Breast epithelium (tissue), 3 donors: ENCODE data around the gene CBARP.

ENCODE experiments used
- POLR2A ChIP-seq: fragments of 450-650 bp; IDR thresholded peaks from one replicate; pipeline ENCODE4 v1.6.1; 2016; ENCODE audit warnings: antibody characterized with exemption, mild to moderate bottlenecking, moderate library complexity
- POLR2AphosphoS5 ChIP-seq, 3 donors: sonication (generic); formaldehyde crosslinking; IDR thresholded peaks; one replicate each; pipeline ENCODE4 v1.6.1; 2017; ENCODE audit warnings: antibody characterized with exemption in 3 of 3
- TF ChIP-seq, protein P1 (sequence below), 3 donors: fragments of 450-650 bp; IDR thresholded peaks; one replicate each; pipeline ENCODE4 v1.5.1; 2016 to 2017; ENCODE audit warnings: antibody characterized with exemption in 3 of 3, mild to moderate bottlenecking in 3 of 3, moderate library complexity in 3 of 3

DNA sequence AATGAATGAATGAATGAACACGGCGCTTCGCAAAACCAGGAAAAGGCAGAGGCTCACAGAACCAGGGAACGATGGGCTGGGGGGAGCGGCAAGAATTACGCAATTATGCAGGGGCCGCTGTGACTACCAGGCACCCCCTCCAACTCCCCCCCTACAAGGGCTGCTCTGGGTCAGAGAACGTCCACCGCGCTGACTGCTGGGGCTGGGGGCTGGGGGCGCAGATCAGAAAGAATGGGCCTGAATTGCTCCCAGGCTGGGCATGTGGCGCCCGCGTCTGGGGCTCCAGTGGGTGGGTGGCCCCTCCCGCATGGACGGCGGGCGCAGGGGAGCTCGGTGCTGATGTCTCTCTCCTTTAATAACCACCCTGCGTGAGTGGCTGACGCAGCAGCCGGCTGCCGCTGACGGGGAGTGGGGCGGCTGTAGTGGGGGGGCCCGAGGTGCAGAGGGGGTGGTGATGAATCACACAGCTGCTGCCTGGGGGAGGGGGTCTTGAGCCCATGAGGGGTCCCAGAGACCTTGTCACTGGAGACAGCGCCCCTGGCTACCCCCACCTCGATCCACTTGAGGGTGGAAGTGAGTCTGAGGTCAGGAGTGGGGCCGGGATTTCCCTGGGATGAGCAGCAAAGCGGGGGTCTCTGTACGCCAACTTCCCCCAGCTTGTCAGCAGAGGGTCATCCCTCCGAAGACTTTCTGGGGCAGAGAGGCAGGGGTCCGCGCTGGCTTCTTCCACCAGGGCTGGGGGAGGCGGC is 29.8 kb upstream of the CBARP start:
- TF ChIP-seq POLR2A (no peak), POLR2AphosphoS5 (IDR thresholded peaks at IDR 0.05) (no peak)
- TF ChIP-seq, protein P1, sequence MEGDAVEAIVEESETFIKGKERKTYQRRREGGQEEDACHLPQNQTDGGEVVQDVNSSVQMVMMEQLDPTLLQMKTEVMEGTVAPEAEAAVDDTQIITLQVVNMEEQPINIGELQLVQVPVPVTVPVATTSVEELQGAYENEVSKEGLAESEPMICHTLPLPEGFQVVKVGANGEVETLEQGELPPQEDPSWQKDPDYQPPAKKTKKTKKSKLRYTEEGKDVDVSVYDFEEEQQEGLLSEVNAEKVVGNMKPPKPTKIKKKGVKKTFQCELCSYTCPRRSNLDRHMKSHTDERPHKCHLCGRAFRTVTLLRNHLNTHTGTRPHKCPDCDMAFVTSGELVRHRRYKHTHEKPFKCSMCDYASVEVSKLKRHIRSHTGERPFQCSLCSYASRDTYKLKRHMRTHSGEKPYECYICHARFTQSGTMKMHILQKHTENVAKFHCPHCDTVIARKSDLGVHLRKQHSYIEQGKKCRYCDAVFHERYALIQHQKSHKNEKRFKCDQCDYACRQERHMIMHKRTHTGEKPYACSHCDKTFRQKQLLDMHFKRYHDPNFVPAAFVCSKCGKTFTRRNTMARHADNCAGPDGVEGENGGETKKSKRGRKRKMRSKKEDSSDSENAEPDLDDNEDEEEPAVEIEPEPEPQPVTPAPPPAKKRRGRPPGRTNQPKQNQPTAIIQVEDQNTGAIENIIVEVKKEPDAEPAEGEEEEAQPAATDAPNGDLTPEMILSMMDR (IDR thresholded peaks at IDR 0.05), result no peak
